Endothelial cell of umbilical vein (primary cell): ENCODE results near the gene DLG1.

Source experiments
- CTCF ChIP-seq, 2 donors: IDR thresholded peaks; 1 replicate in 1 of 2; 2 replicates in 1 of 2; pipeline ENCODE4 v1.5.1; 2011; ENCODE audit warnings: low read length in 2 of 2, mild to moderate bottlenecking in 2 of 2, moderate library complexity in 2 of 2, control low read depth in 1 of 2, inconsistent platforms in 1 of 2, low read depth in 1 of 2; ENCODE audit not compliant: insufficient read depth in 1 of 2; ENCODE audit errors: extremely low read depth in 1 of 2
- EZH2 ChIP-seq: IDR thresholded peaks from 2 replicates; pipeline ENCODE4 v1.6.1; 2012; ENCODE audit warnings: borderline replicate concordance, low read depth, mild to moderate bottlenecking, moderate library complexity, low read length, inconsistent platforms; ENCODE audit not compliant: severe bottlenecking
- FOS ChIP-seq: IDR thresholded peaks from 2 replicates; pipeline ENCODE4 v1.6.1; 2011; ENCODE audit warnings: mild to moderate bottlenecking, low read length, moderate library complexity, borderline replicate concordance; ENCODE audit not compliant: insufficient read depth
- JUN ChIP-seq: IDR thresholded peaks from 2 replicates; pipeline ENCODE4 v1.6.1; 2011; ENCODE audit warnings: borderline replicate concordance, low read depth; ENCODE audit not compliant: insufficient read length, insufficient read depth
- MYC ChIP-seq: IDR thresholded peaks from one replicate; pipeline ENCODE4 v1.6.1; 2011; ENCODE audit warnings: mild to moderate bottlenecking, low read depth, low read length
- POLR2A ChIP-seq: IDR thresholded peaks from 2 replicates; pipeline ENCODE4 v1.6.1; 2012; ENCODE audit warnings: low read depth, mild to moderate bottlenecking, control low read depth, low read length
- POLR2AphosphoS5 ChIP-seq: IDR thresholded peaks from 2 replicates; pipeline ENCODE4 v1.6.1; 2012; ENCODE audit warnings: low read depth, mild to moderate bottlenecking, control low read depth, low read length, moderate library complexity; ENCODE audit not compliant: insufficient read depth

GRCh38 chr3:197327701-197328100 is 29.3 kb upstream of the DLG1 start:
- TF ChIP-seq CTCF (IDR thresholded peaks at IDR 0.05; ENCODE audit: extremely low read depth in 1 of 2, insufficient read depth in 1 of 2, low read depth in 1 of 2, low read length in 2 of 2) (no peak), POLR2AphosphoS5 (no peak), EZH2 (no peak), POLR2A (no peak), MYC (no peak), FOS (no peak), JUN (no peak)
